Esophagus muscularis mucosa (tissue), 4 donors: Measurements from ENCODE around the gene DUSP14.

Experiments used
- CTCF ChIP-seq, 3 experiments: fragments of 200-600 bp in 2 of 3; fragments of 450-650 bp in 1 of 3; sonication (generic) in 2 of 3; IDR thresholded peaks; one replicate each; pipeline ENCODE4 v1.5.1; 2017 to 2019; ENCODE audit warnings: antibody characterized with exemption in 3 of 3, mild to moderate bottlenecking in 2 of 3, moderate library complexity in 1 of 3
- EP300 ChIP-seq: sonication (generic); formaldehyde crosslinking; IDR thresholded peaks from one replicate; pipeline ENCODE4 v1.6.1; 2017; ENCODE audit warnings: antibody characterized with exemption
- POLR2A ChIP-seq: fragments of 450-650 bp; IDR thresholded peaks from one replicate; pipeline ENCODE4 v1.6.1; 2017; ENCODE audit warnings: antibody characterized with exemption, moderate library complexity, mild to moderate bottlenecking, low read depth

- no peak for TF ChIP-seq CTCF (IDR thresholded peaks at IDR 0.05)
- no peak for TF ChIP-seq POLR2A
- no peak for TF ChIP-seq EP300
Measured at GRCh38 chr17:37447641-37448040, 42.0 kb upstream of the DUSP14 start.
